Panc1 (cell line): ENCODE data around the gene TTC27. TPM values are rescaled to one million over a fixed set of nuclear protein-coding genes. Genes with fewer than 3 reads are reported as not detected.

ENCODE experiments used
- ATAC-seq: fragments of 200-7000 bp; cut with Tn5 transposase; 2 replicates; pipeline ENCODE4 v1.9.1; 2020; ENCODE audit warnings: mild to moderate bottlenecking, moderate library complexity
- BruUV-seq: library from RNA; stranded (reverse); fragments of 400-500 nt; replicated peaks from 2 replicates; lab custom pipeline; 2021; lab: Mats Ljungman, UMichigan
- CTCF ChIA-PET: fragments of 300-600 bp; sonication (Branson Sonifier 250); formaldehyde crosslinking; loops from one replicate; lab custom pipeline; 2022; ENCODE audit warnings: antibody characterized with exemption; lab: Charles Lee
- POLR2A ChIA-PET: fragments of 300-600 bp; sonication (Branson Sonifier 250); formaldehyde crosslinking; loops from one replicate; lab custom pipeline; 2022; ENCODE audit warnings: antibody characterized with exemption; lab: Charles Lee
- DNase-seq: peaks from one replicate; pipeline ENCODE4 v3.0.0-alpha.2; 2010; ENCODE audit warnings: low read depth, low spot score
- H3K27ac ChIP-seq: 2 replicates; pipeline ENCODE4 v1.5.1; 2011; ENCODE audit warnings: mild to moderate bottlenecking, low read length, inconsistent platforms
- H3K27me3 ChIP-seq: fragments of 200-500 bp; sonication (Bioruptor generic); 2 replicates; pipeline ENCODE4 v1.6.0; 2014; ENCODE audit warnings: low read length, inconsistent platforms; ENCODE audit not compliant: control insufficient read depth, insufficient read depth
- H3K36me3 ChIP-seq: fragments of 200-500 bp; sonication (Bioruptor generic); 2 replicates; pipeline ENCODE4 v1.5.1; 2014; ENCODE audit warnings: inconsistent platforms, mild to moderate bottlenecking, low read length, moderate library complexity; ENCODE audit not compliant: control insufficient read depth, insufficient read depth
- H3K4me1 ChIP-seq: 2 replicates; pipeline ENCODE4 v1.5.1; 2011; ENCODE audit warnings: inconsistent platforms, mild to moderate bottlenecking, low read length, moderate library complexity; ENCODE audit not compliant: control insufficient read depth, insufficient read depth
- H3K4me3 ChIP-seq, 2 experiments: 2 replicates each; pipeline ENCODE4 v1.5.1; 2011 to 2012; ENCODE audit warnings: low read depth in 2 of 2, low read length in 2 of 2, mild to moderate bottlenecking in 2 of 2, inconsistent platforms in 1 of 2, moderate library complexity in 1 of 2
- H3K9me3 ChIP-seq: fragments of 200-500 bp; sonication (Bioruptor generic); 2 replicates; pipeline ENCODE4 v1.5.1; 2014; ENCODE audit warnings: low read depth, mild to moderate bottlenecking, inconsistent platforms, low read length, moderate library complexity; ENCODE audit not compliant: control insufficient read depth, insufficient read depth
- CTCF ChIP-seq: fragments of 450-650 bp; IDR thresholded peaks from 2 replicates; pipeline ENCODE4 v1.5.1; 2017; ENCODE audit warnings: mild to moderate bottlenecking
- POLR2AphosphoS5 ChIP-seq: IDR thresholded peaks from 2 replicates; pipeline ENCODE4 v1.6.1; 2012; ENCODE audit warnings: mild to moderate bottlenecking, low read depth, low read length, moderate library complexity
- REST ChIP-seq, 2 experiments: IDR thresholded peaks; 2 replicates each; pipeline ENCODE4 v1.6.1; 2011 to 2012; ENCODE audit warnings: low read depth in 2 of 2, control low read depth in 1 of 2, low read length in 1 of 2, mild to moderate bottlenecking in 1 of 2, moderate library complexity in 1 of 2; ENCODE audit not compliant: insufficient read depth in 1 of 2
- SIN3A ChIP-seq: IDR thresholded peaks from 2 replicates; pipeline ENCODE4 v1.6.1; 2012; ENCODE audit warnings: low read depth, mild to moderate bottlenecking, low read length, moderate library complexity, borderline replicate concordance; ENCODE audit not compliant: insufficient read depth
- TCF7L2 ChIP-seq: IDR thresholded peaks from 2 replicates; pipeline ENCODE4 v1.6.1; 2011; ENCODE audit warnings: mild to moderate bottlenecking, low read depth, low read length, inconsistent platforms
- in situ Hi-C: cut with HindIII; loops from 2 replicates; pipeline ENCODE4 v1.10.0; 2016; ENCODE audit warnings: low sequenced_read_pairs, low pct_unique_long_range_greater_than_20kb
- intact Hi-C: fragments of 100-400 bp; cut with micrococcal nuclease; formaldehyde crosslinking; loops from one replicate; pipeline ENCODE4 v1.10.0; 2022; ENCODE audit not compliant: unreplicated experiment
- total RNA-seq: library from RNA; stranded (reverse); gene quantifications from one replicate; pipeline ENCODE4 v1.2.1, GENCODE V29; 2021; ENCODE audit not compliant: unreplicated experiment

Gene TTC27
- total RNA-seq, 1 experiment from 2014 or later, result 24.7 TPM

DNA sequence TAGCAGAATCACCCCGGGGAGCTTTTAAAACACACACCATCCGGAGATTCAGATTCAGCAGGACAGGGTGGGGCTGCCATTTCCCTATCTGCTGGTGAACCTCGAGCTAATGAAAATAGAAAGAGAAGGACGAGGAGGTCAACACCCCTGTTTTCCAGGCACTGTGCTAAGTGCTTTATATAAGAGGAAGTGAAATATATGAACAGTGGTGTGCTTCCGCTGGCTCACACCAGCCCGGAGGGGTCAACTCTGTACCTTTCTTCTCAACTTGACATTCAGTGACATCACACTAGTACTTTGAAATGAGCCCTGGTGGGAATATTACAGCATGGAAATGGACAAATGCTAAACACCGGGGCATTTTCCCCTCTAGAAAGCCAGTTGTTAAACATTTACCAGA is 210.6 kb downstream of the TTC27 start:
- TF ChIP-seq TCF7L2, result no peak
- TF ChIP-seq SIN3A, result no peak
- no peak for TF ChIP-seq CTCF
- TF ChIP-seq POLR2AphosphoS5, result no peak
- TF ChIP-seq REST (IDR thresholded peaks at IDR 0.05; ENCODE audit: insufficient read depth in 1 of 2, low read depth in 2 of 2, low read length in 1 of 2), result no peak
- POLR2A ChIA-PET, result no interaction called here
- in situ Hi-C loops, result no loop called here

DNA sequence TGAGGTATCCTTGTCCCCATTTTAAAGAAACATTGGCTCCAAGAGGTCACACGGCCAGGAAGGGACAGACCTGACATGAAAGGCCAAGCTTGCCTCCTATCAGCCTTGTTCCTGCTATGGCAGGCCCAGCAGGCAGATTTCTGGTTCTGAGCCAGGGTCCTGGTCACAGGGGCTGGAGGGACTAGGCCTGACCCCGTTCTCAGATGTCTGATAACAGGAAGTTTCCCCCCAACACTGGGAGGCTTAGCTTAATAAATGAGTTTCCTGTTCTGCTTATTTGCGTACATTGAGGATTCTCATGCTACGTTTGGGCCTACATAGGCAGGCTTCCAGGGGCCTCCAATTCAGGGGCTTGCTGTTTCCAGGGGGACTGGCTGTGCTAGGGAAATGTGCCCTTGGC is 211.1 kb downstream of the TTC27 start:
- no TSS peak for BruUV-seq
- Histone ChIP-seq H3K4me3 (no peak overlapping the region), H3K27ac (no peak overlapping the region), H3K27me3 (no peaks in the 10 kb centered on the region), H3K4me1 (no peaks in the 10 kb centered on the region), H3K36me3 (no peaks in the 10 kb centered on the region), H3K9me3 (no peaks in the 10 kb centered on the region)
- TF ChIP-seq POLR2AphosphoS5, result no peak
- no peak for TF ChIP-seq CTCF
- TF ChIP-seq TCF7L2, result no peak
- TF ChIP-seq REST (IDR thresholded peaks at IDR 0.05; ENCODE audit: insufficient read depth in 1 of 2, low read depth in 2 of 2, low read length in 1 of 2), result no peak
- no peak for TF ChIP-seq SIN3A
- ATAC-seq (no peak), DNase-seq (no peak)
- in situ Hi-C loops (no loop called here), intact Hi-C loops (no loop called here)
- POLR2A ChIA-PET, result no interaction called here
- CTCF ChIA-PET, result no interaction called here

More for the DNA sequence above, 210.6 kb downstream of the TTC27 start:
- Histone ChIP-seq H3K27me3 (no peaks in the 10 kb centered on the region), H3K9me3 (no peaks in the 10 kb centered on the region), H3K27ac (no peak overlapping the region), H3K4me3 (no peak overlapping the region), H3K4me1 (no peaks in the 10 kb centered on the region), H3K36me3 (no peaks in the 10 kb centered on the region)
- no TSS peak for BruUV-seq
- intact Hi-C loops, result no loop called here
- ATAC-seq (no peak), DNase-seq (no peak)
- CTCF ChIA-PET, result no interaction called here
